Gastrocnemius medialis (tissue), 4 donors: ENCODE measurements around the gene PYGL. TPM values are rescaled to one million over a fixed set of nuclear protein-coding genes. Genes with fewer than 3 reads are reported as not detected.

Experiments
- ATAC-seq, 2 donors: fragments of 150-250 bp; one replicate each; pipeline ENCODE4 v1.9.1; 2016
- DNase-seq, 2 donors: peaks; one replicate each; pipeline ENCODE4 v3.0.0-alpha.2; 2019
- H3K27ac ChIP-seq, 4 donors: fragments of 200-600 bp; sonication (generic); 1 replicate in 1 of 4; 2 replicates in 3 of 4; pipeline ENCODE4 v1.5.1; 2016 to 2018; ENCODE audit warnings: mild to moderate bottlenecking in 2 of 4, moderate library complexity in 1 of 4
- H3K27me3 ChIP-seq, 3 donors: fragments of 200-600 bp; sonication (generic) in 2 of 3; 1 replicate in 1 of 3; 2 replicates in 2 of 3; pipeline versions ENCODE4 v1.5.1 to v1.6.0; 2016 to 2019; ENCODE audit warnings: mild to moderate bottlenecking in 1 of 3, moderate library complexity in 1 of 3
- H3K36me3 ChIP-seq, 2 donors: fragments of 200-600 bp; sonication (generic) in 1 of 2; one replicate each; pipeline ENCODE4 v1.5.1; 2017 to 2018
- H3K4me1 ChIP-seq, 2 donors: fragments of 200-600 bp; sonication (generic) in 1 of 2; one replicate each; pipeline ENCODE4 v1.5.1; 2016 to 2017; ENCODE audit warnings: mild to moderate bottlenecking in 2 of 2
- H3K4me3 ChIP-seq, 4 donors: fragments of 200-600 bp; sonication (generic) in 3 of 4; 1 replicate in 1 of 4; 2 replicates in 3 of 4; pipeline ENCODE4 v1.5.1; 2016 to 2019; ENCODE audit warnings: mild to moderate bottlenecking in 2 of 4
- H3K9me3 ChIP-seq, 3 donors: fragments of 200-600 bp; sonication (generic) in 2 of 3; 1 replicate in 1 of 3; 2 replicates in 2 of 3; pipeline ENCODE4 v1.5.1; 2016 to 2019
- CTCF ChIP-seq, 5 experiments: fragments of 450-650 bp in 3 of 5; fragments of 200-600 bp in 2 of 5; sonication (generic) in 2 of 5; IDR thresholded peaks in 4 of 5; conservative IDR thresholded peaks in 1 of 5; 1 replicate in 4 of 5; 2 replicates in 1 of 5; pipeline ENCODE4 v1.5.1; 2016 to 2019; ENCODE audit warnings: antibody characterized with exemption in 5 of 5, mild to moderate bottlenecking in 3 of 5, moderate library complexity in 3 of 5
- POLR2A ChIP-seq, 2 donors: fragments of 450-650 bp; IDR thresholded peaks; one replicate each; pipeline ENCODE4 v1.6.1; 2017; ENCODE audit warnings: antibody characterized with exemption in 2 of 2, mild to moderate bottlenecking in 2 of 2, moderate library complexity in 2 of 2
- in situ Hi-C, 4 donors: fragments of 200-750 bp; cut with MboI; loops; one replicate each; pipeline versions ENCODE4 v1.15.0 to v1.8.0; 2017; ENCODE audit warnings: low sequenced_read_pairs in 4 of 4
- intact Hi-C: fragments of 100-400 bp; cut with DNase I; formaldehyde crosslinking; loops from one replicate; pipeline ENCODE4 v1.15.1; 2023; ENCODE audit warnings: low total_unique reads
- total RNA-seq, 4 donors: library from RNA; depleted of rRNA; stranded (reverse); fragments of >200 nt; gene quantifications; one replicate each; pipeline versions ENCODE4 v1.1.0 to v1.2.3, GENCODE V29; 2016

Gene PYGL
- total RNA-seq, 4 donors from 2014 or later = 4.8 to 8.6 (median 6.4) TPM

GRCh38 chr14:50926851-50927386 lies 17.4 kb downstream of the PYGL start:
- DNase-seq (no peak), ATAC-seq (no peak)
- in situ Hi-C loops (no loop called here), intact Hi-C loops (no loop called here)
- no peaks in the 10 kb centered on the region for H3K27me3 ChIP-seq
- no peak overlapping the region for H3K4me3 ChIP-seq
- H3K9me3 ChIP-seq = no peaks in the 10 kb centered on the region
- H3K36me3 ChIP-seq = no peaks in the 10 kb centered on the region
- TF ChIP-seq CTCF (IDR thresholded peaks at IDR 0.05 in 4 of 5, conservative IDR thresholded peaks at IDR 0.05 in 1 of 5) = no peak
- TF ChIP-seq POLR2A (IDR thresholded peaks at IDR 0.05) = no peak
- H3K4me1 ChIP-seq = peaks cover 7 to 16% of the 10 kb centered on the region in 2 donors
- no peak overlapping the region for H3K27ac ChIP-seq

- Histone ChIP-seq H3K9me3 (no peaks in the 10 kb centered on the region), H3K27me3 (no peaks in the 10 kb centered on the region), H3K4me1 (peaks cover 7 to 16% of the 10 kb centered on the region in 2 donors), H3K4me3 (no peak overlapping the region), H3K36me3 (no peaks in the 10 kb centered on the region), H3K27ac (no peak overlapping the region)
- ATAC-seq = no peak
- TF ChIP-seq CTCF (IDR thresholded peaks at IDR 0.05 in 4 of 5, conservative IDR thresholded peaks at IDR 0.05 in 1 of 5) = no peak
- no peak for TF ChIP-seq POLR2A (IDR thresholded peaks at IDR 0.05)
- intact Hi-C loops (no loop called here), in situ Hi-C loops (no loop called here)
- DNase-seq = no peak
Measured at GRCh38 chr14:50924843-50925242, 19.4 kb downstream of the PYGL start.

GRCh38 chr14:50924236-50924635 lies 20.0 kb downstream of the PYGL start:
- in situ Hi-C loops (no loop called here), intact Hi-C loops (no loop called here)
- Histone ChIP-seq H3K4me1 (peaks cover 4 to 10% of the 10 kb centered on the region in 2 donors), H3K9me3 (no peaks in the 10 kb centered on the region), H3K27ac (no peak overlapping the region), H3K36me3 (no peaks in the 10 kb centered on the region), H3K4me3 (no peak overlapping the region), H3K27me3 (no peaks in the 10 kb centered on the region)
- ATAC-seq (no peak), DNase-seq (no peak)
- TF ChIP-seq POLR2A (IDR thresholded peaks at IDR 0.05) (no peak), CTCF (IDR thresholded peaks at IDR 0.05 in 4 of 5, conservative IDR thresholded peaks at IDR 0.05 in 1 of 5) (no peak)

GRCh38 chr14:50922803-50923202 lies 21.5 kb downstream of the PYGL start:
- no peak for TF ChIP-seq CTCF (IDR thresholded peaks at IDR 0.05 in 4 of 5, conservative IDR thresholded peaks at IDR 0.05 in 1 of 5)
- TF ChIP-seq POLR2A (IDR thresholded peaks at IDR 0.05) = no peak
- no peak for ATAC-seq
- Histone ChIP-seq H3K4me3 (no peak overlapping the region), H3K36me3 (no peaks in the 10 kb centered on the region), H3K27me3 (no peaks in the 10 kb centered on the region), H3K27ac (no peak overlapping the region), H3K4me1 (peaks cover 0 to 4% of the 10 kb centered on the region in 2 donors), H3K9me3 (no peaks in the 10 kb centered on the region)
- DNase-seq = no peak
- intact Hi-C loops (no loop called here), in situ Hi-C loops (no loop called here)
